Retina (tissue), 1 donor: ENCODE measurements around the gene TAOK1.

Experiments
- DNase-seq: peaks from one replicate; pipeline ENCODE4 v3.0.0-alpha.2; 2016

Gene TAOK1

DNA sequence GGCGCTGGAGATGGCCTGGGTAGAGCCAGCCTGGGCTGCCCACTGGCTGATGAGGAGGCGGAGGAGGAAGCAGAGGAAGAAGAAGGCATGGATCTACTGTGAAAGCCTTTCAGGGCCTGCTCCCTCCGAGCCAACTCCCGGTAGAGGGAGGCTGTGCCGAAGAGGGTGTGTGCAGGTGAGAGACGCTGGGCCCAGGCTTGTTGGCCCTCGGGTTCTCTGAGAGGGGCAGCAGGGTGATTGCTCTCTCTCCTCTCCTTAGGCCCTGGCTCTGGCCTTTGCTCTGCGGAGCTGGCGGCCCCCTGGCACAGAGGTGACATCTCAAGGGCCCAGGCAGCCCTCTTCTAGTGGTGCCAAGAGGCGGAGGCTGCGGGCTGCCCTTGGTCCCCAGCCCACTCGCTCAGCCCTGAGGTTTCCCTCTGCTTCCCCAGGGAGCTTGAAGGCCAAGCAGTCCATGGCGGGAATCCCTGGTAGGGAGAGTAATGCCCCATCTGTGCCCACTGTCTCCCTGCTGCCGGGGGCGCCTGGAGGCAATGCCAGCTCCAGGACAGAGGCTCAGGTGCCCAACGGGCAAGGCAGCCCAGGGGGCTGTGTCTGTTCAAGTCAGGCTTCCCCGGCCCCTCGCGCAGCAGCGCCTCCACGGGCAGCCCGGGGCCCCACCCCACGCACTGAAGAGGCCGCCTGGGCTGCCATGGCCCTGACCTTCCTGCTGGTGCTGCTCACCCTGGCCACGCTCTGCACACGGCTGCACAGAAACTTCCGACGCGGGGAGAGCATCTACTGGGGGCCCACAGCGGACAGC lies 181.9 kb downstream of the TAOK1 start:
- peak; percentile 43 for DNase-seq

DNA sequence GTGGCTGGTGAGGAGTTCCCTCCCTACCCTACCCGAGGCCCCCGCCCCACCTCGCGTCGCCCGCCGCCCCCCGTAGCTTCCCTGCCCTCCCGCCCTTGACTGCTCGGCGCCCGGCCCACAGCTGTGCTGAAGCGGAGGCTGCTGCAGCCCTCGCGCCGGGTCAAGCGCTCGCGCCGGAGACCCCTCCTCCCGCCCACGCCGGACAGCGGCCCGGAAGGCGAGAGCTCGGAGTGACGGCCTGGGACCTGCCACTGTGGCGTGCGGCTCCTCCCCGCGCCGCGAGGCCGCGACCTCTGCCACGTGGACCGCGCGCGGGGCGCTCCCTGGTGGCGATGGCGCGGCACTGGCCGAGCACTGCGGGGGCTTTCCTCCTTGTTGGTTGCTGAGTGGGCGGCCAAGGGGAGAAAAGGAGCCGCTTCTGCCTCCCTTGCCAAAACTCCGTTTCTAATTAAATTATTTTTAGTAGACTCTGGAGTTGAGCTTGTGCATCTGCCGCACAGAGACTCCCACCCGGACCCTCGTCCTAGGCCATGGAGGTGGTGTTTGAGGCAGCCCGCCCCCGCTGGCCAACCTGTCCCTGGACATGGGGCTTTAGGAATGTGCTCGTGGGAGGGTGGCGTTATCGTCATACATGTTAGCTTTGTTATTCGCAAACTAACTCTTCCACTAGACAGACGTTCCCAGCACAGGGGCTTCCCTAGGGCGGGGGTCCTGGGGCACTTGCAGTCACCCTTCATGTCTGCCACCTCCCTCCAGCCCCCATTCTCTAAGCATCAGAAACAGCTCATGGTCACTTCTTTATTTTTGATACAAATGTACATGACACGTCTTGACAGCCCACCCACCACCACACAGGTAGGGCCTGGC lies 182.8 kb downstream of the TAOK1 start:
- peak; percentile 82 for DNase-seq

DNA sequence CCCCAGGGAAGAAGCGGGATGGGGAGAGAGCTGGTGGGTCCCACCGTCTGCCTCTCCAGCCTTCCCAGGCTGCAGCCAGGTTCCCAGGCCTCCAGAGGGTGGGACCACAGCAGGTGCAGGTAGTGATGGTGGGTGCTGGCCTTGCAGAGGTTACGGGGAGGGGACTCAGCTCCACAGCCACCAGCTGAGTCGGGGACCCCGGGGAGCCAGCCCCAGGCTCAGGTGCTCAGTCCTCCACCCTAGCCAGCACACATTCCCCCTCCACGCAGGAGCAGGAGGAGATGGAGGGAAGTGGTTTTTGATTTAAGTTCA lies 183.4 kb downstream of the TAOK1 start:
- DNase-seq = no peak

GRCh38 chr17:29573871-29574731 lies 183.9 kb downstream of the TAOK1 start:
- DNase-seq = no peak

DNA sequence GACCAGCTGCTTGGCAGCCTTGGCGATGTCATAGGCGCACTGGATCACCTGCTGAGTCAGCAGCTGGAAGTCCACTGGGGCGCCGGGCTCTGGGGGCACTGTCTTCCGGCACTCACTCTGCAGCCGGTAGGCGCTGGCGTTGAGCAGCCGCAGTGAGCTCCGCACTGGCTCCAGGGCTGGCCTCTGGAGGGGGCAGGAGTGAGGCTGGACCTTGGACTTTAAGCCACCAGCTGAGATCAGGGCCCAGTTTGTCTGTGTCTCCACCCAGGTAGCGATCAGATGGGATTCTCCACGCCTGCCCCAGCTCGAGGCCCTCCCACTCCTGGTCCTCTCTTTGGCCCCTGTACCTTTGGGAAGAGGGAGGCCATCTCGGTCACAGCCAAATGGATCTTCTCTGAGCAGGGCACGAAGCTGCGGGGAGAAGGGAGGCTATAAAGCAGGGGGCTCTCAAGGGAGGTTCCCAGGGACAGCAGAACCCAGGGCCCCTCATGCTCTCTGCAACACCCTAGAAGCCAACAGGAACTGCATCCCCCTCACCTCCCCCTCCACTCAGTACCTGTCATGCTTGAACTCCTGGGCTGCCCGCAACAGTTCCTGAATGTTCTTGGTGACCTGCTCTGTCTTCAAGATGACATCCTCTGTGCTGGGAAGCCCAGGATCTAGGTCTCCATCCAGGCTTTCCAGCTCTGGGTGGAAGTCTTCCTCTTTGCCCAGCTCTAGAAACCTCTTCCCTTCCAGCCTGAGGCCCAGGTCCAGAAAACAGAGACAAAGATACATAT lies 184.8 kb downstream of the TAOK1 start:
- no peak for DNase-seq

DNA sequence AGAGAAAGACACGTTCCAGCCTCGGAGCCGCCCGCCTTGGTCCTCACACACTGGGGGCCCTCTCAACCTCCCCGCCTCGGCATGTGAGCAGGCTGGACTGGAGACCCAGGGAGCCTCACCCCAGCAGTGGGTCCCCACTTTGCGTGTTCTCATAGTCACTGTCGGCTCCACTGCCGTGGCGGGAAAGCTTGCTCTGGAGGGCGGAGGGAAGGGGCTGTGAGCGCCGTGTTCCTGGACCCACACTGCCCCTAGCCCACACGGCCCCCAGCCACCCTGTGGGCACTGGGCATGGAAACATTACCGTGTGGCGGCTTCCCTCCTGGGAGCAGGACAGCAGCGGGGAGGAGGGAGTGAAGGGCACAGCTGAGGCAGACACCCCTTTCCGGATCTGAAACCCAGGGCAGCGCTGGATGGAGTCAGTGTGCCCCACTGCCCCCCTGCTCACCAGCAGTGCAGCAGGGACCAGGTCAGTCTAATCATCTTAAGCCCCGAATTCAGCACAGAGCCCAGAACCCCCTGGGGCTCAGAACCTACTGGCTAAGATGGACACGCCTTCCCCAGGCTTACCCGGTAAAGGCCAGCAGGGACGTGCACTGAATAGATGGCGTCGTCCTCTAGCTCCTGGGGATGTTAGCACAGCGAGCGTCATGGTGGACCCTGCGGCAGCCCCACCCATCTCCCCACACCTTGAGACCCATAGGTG lies 185.5 kb downstream of the TAOK1 start:
- no peak for DNase-seq

GRCh38 chr17:29576214-29577000 lies 186.2 kb downstream of the TAOK1 start:
- DNase-seq = no peak

DNA sequence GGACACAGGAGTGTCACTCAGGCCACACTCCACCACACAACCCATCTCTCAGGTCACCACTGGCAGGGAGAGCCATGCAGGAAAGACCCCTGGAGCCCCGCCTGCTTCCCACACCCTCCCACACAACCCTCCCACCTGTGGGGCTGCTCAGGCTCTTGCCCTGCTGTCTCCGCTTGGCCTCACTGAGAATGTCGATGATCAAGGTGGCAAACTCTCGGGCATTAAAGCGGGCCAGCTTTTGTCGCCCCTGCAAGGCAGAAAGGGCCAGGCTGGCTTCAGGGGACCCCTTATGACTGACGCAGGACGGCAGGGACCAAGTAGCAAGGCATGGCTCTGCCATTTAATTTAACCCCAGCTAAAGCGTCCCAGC lies 186.8 kb downstream of the TAOK1 start:
- no peak for DNase-seq

- no peak for DNase-seq
Observed at GRCh38 chr17:29577385-29578211, 187.4 kb downstream of the TAOK1 start.

- no peak for DNase-seq
Observed at GRCh38 chr17:29578626-29579485, 188.7 kb downstream of the TAOK1 start.

DNA sequence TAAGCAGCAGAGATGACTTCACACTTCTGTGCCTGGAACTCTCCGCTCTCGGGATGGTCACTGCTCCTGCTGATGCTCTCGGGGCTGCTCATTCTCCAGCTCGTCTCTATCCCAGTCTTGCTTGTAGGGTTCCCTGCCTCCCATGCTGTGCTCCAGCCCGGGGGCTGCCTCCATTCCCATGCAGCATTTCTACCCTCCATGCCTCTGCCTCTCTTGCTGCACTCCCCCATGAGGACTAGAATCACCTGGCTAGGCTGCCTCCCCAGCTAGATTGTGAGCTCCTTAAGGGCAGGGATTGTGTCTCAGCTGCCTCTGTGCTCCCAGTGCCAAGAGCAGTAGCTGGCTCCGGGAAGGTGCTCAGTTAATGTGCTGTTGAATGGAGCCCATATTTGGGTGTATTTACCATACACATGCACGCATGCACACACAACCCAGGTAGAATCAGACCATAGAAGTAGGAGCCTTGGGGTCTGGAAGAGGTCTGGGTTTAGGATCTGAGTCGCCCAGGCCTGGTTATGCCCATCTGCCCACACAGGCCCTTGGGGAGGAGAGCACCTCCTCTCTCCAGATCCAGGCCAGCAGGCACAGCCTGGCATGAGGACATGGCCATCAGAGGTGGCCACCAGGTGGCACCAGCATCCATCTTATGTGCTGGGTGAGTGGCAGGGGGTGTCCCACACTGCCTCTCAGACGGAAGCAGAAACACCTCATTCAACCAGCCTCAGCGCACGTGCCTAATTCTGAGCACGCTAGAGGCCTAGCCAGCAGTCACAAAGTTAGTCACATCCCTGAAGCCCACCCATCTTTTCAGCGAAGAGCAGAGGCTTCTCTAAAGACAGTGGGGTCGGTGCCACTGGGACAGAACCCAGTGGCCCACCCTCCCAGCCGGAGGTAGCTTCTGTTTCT lies 190.0 kb downstream of the TAOK1 start:
- DNase-seq = peak; percentile 83

- DNase-seq = no peak
Observed at GRCh38 chr17:29581583-29582253, 191.6 kb downstream of the TAOK1 start.

DNA sequence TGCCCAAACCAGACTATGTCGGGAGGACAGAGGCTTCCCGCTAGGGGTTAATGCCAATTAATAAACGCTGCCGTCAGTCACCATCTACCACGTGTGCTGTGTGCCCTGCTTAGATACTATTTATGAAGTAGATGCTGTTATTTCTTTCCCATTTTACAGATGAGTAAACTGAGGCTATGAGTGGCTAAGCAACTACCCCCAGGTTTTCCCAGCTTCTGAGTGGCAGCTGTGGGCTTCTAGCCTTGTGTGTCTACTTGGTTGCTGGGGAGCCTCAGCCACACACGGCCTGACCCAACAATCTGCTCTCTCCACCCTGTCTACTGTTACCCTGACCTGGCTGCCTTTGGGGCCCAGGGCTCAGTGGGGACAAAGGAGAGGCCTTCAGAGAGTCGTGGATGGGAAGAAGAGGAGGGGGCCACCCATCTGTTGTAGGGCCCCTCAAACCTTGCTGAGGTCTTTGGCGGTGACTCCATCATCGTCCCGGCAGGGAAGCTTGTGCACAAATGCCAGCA lies 192.1 kb downstream of the TAOK1 start:
- no peak for DNase-seq

DNA sequence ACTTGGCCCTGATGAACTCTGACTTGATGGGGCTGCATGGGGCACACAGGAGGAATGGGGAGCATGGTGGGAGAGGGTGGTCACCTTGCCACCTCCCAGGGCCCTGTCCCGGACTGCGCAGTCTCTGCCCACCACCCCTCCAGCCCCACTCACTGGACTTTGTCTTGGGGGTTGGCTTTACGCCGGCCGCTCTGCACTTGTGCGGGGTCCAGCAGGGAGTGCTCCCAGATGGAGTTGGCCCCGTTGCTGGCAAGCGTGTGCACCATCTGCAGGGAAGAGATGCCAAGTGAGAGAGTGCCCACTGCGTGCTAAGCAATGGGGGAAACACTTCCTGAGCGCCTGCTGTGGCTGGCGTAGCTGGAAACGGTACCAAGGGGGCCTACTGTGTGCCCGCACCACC lies 192.6 kb downstream of the TAOK1 start:
- DNase-seq = no peak

DNA sequence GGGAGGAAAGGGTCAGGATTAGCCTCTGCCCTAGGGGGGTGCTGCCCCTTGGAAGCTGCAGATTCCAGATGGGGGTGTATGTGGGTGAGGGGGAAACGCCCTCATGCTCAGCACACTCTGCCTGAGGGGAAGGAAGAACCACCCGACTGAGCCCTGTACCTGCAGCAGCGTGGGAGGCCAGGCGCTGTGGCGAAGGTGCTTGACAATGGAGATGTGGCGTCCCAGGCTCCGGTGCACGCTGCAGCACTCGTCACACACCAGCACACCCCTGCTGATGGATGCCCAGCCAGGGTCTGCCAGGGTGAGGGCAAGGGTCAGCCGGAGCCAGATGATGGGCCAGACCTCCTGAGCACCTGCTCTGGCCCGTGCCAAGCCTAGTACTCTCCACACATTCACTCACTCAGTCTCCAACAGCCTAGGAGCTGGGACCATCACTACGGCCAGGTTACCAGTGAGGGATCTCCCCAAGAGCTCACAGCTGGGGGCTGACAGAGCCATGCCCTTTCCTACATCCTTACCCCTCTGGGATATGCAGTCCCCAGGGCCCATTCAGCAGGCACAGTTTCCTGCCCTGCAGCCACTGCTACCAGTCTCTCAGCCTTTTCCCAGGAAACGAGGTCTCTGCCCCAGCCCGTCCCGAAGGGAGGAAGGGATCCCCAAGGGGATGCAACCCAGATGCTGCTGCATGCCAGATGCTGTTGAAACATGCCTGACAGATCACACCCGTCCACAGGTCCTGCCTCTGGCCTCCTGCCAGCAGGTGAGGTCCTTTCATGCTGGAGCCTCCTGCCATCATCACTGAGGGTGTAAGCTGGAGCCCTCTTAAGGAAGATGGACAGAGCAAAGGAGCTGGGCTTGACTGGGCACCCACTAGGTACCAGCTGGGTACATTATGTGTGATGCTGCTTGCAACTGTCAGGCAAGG lies 193.4 kb downstream of the TAOK1 start:
- no peak for DNase-seq
